GM10847 (cell line): ENCODE data around the gene ELOVL6.
A peak's percentile ranks its signal among the peaks of the same experiment; 100 is the strongest.

Source experiments
- POLR2A ChIP-seq: IDR thresholded peaks from 2 replicates; pipeline ENCODE4 v1.6.1; 2011; ENCODE audit not compliant: insufficient read length; ENCODE audit errors: extremely low read depth

The ELOVL6 gene

GRCh38 chr4:110200689-110201088 is 2.3 kb upstream of the ELOVL6 start:
- TF ChIP-seq POLR2A: no peak

- TF ChIP-seq POLR2A: no peak
Observed at GRCh38 chr4:110198049-110198434, 373 bp downstream of the ELOVL6 start.

- peak; percentile 80 for TF ChIP-seq POLR2A
Observed at GRCh38 chr4:110197529-110198042, 829 bp downstream of the ELOVL6 start.

GRCh38 chr4:110196871-110197528 is 1.4 kb downstream of the ELOVL6 start:
- peak; percentile 33 for TF ChIP-seq POLR2A

GRCh38 chr4:110196206-110196870 is 2.1 kb downstream of the ELOVL6 start:
- TF ChIP-seq POLR2A: no peak

- TF ChIP-seq POLR2A: no peak
Observed at GRCh38 chr4:110195561-110196205, 2.7 kb downstream of the ELOVL6 start.

- TF ChIP-seq POLR2A: peak; percentile 31
Observed at GRCh38 chr4:110193822-110194761, 4.3 kb downstream of the ELOVL6 start.

GRCh38 chr4:110190249-110190648 is 8.2 kb downstream of the ELOVL6 start:
- no peak for TF ChIP-seq POLR2A

- no peak for TF ChIP-seq POLR2A
Observed at GRCh38 chr4:110188113-110188512, 10.3 kb downstream of the ELOVL6 start.

GRCh38 chr4:110184791-110185155 is 13.6 kb downstream of the ELOVL6 start:
- TF ChIP-seq POLR2A: no peak

- no peak for TF ChIP-seq POLR2A
Observed at GRCh38 chr4:110184140-110184790, 14.2 kb downstream of the ELOVL6 start.

GRCh38 chr4:110183643-110184042 is 14.8 kb downstream of the ELOVL6 start:
- TF ChIP-seq POLR2A: no peak

GRCh38 chr4:110183058-110183457 is 15.4 kb downstream of the ELOVL6 start:
- no peak for TF ChIP-seq POLR2A

GRCh38 chr4:110181890-110182289 is 16.5 kb downstream of the ELOVL6 start:
- TF ChIP-seq POLR2A: no peak

- no peak for TF ChIP-seq POLR2A
Observed at GRCh38 chr4:110175634-110176033, 22.8 kb downstream of the ELOVL6 start.
